Liver (tissue), 9 donors: ENCODE results near the gene NCS1. TPM values are rescaled to one million over a fixed set of nuclear protein-coding genes. Genes with fewer than 3 reads are reported as not detected.

ENCODE experiments used
- DNase-seq: peaks from one replicate; pipeline ENCODE4 v3.0.0-alpha.2; 2017; ENCODE audit warnings: low spot score
- H3K27ac ChIP-seq, 2 donors: one replicate each; pipeline ENCODE4 v1.7.0; 2013; ENCODE audit warnings: inconsistent platforms in 2 of 2, low read length in 2 of 2, control low read depth in 1 of 2, low read depth in 1 of 2, mild to moderate bottlenecking in 1 of 2
- H3K27me3 ChIP-seq, 4 donors: one replicate each; pipeline versions ENCODE4 v1.6.1 to v1.7.0; 2013; ENCODE audit warnings: low read length in 3 of 4, inconsistent platforms in 1 of 4, mild to moderate bottlenecking in 1 of 4, moderate library complexity in 1 of 4; ENCODE audit not compliant: control insufficient read depth in 4 of 4, insufficient read depth in 4 of 4
- H3K36me3 ChIP-seq, 4 donors: one replicate each; pipeline versions ENCODE4 v1.6.1 to v1.7.0; 2013; ENCODE audit warnings: low read length in 3 of 4, mild to moderate bottlenecking in 3 of 4, low read depth in 1 of 4, moderate library complexity in 1 of 4; ENCODE audit not compliant: control insufficient read depth in 4 of 4, insufficient read depth in 3 of 4
- H3K4me1 ChIP-seq, 4 donors: one replicate each; pipeline versions ENCODE4 v1.6.1 to v1.7.0; 2013; ENCODE audit warnings: low read length in 3 of 4, mild to moderate bottlenecking in 3 of 4, moderate library complexity in 1 of 4; ENCODE audit not compliant: control insufficient read depth in 4 of 4, insufficient read depth in 4 of 4
- H3K4me3 ChIP-seq, 3 donors: one replicate each; pipeline versions ENCODE4 v1.6.1 to v1.7.0; 2013; ENCODE audit warnings: low read length in 3 of 3, control low read depth in 1 of 3, low read depth in 1 of 3, mild to moderate bottlenecking in 1 of 3
- H3K9ac ChIP-seq, 2 donors: one replicate each; pipeline ENCODE4 v1.7.0; 2013; ENCODE audit warnings: low read length in 2 of 2, mild to moderate bottlenecking in 2 of 2, moderate library complexity in 2 of 2, control low read depth in 1 of 2, low read depth in 1 of 2
- H3K9me3 ChIP-seq, 4 donors: one replicate each; pipeline versions ENCODE4 v1.6.1 to v1.7.0; 2013; ENCODE audit warnings: low read length in 3 of 4; ENCODE audit not compliant: control insufficient read depth in 4 of 4
- EGR1 ChIP-seq, 2 donors: IDR thresholded peaks; 2 replicates each; pipeline ENCODE4 v1.6.1; 2016 to 2018; ENCODE audit warnings: antibody characterized with exemption in 2 of 2, low read depth in 2 of 2
- FOXA1 ChIP-seq: IDR thresholded peaks from 2 replicates; pipeline ENCODE4 v1.6.1; 2016; ENCODE audit warnings: antibody characterized with exemption
- FOXA2 ChIP-seq: IDR thresholded peaks from 2 replicates; pipeline ENCODE4 v1.6.1; 2016; ENCODE audit warnings: antibody characterized with exemption
- HNF4A ChIP-seq, 2 donors: conservative IDR thresholded peaks; 2 replicates each; pipeline ENCODE4 v1.6.1; 2016; ENCODE audit warnings: antibody characterized with exemption in 2 of 2, mild to moderate bottlenecking in 2 of 2
- JUND ChIP-seq, 2 donors: IDR thresholded peaks; 2 replicates each; pipeline ENCODE4 v1.6.1; 2016; ENCODE audit warnings: antibody characterized with exemption in 2 of 2
- RAD21 ChIP-seq, 2 donors: IDR thresholded peaks; 2 replicates each; pipeline ENCODE4 v1.6.1; 2016; ENCODE audit warnings: antibody characterized with exemption in 2 of 2, mild to moderate bottlenecking in 2 of 2
- RXRA ChIP-seq, 2 donors: IDR thresholded peaks; 2 replicates each; pipeline ENCODE4 v1.6.1; 2017 to 2018; ENCODE audit warnings: antibody characterized with exemption in 2 of 2, mild to moderate bottlenecking in 1 of 2
- SP1 ChIP-seq: IDR thresholded peaks from 2 replicates; pipeline ENCODE4 v1.6.1; 2018; ENCODE audit warnings: antibody characterized with exemption, mild to moderate bottlenecking
- TAF1 ChIP-seq: conservative IDR thresholded peaks from 2 replicates; pipeline ENCODE4 v1.6.1; 2016; ENCODE audit warnings: antibody characterized with exemption, mild to moderate bottlenecking
- YY1 ChIP-seq: IDR thresholded peaks from 2 replicates; pipeline ENCODE4 v1.6.1; 2016; ENCODE audit warnings: antibody characterized with exemption, mild to moderate bottlenecking
- WGBS: extraction: QIAGEN DNeasy Blood & Tissue Kit; methylation state at CpG from one replicate; pipeline ENCODE4 v1.1.7; 2013; 5-methylcytosine and 5-hydroxymethylcytosine counted together
- polyA plus RNA-seq, 2 donors: library from polyadenylated mRNA; stranded (reverse) in 1 of 2; unstranded in 1 of 2; fragments of 200-250 nt in 1 of 2; fragments of >200 nt in 1 of 2; fragmentation: Nextera tagmentation in 1 of 2; extraction: Ambion mirVana in 1 of 2; gene quantifications; one replicate each; pipeline versions ENCODE4 v1.2.1 to v1.2.3, GENCODE V29; 2013 to 2015
- total RNA-seq, 2 donors: library from RNA; depleted of rRNA; stranded (reverse); fragments of >200 nt; gene quantifications; one replicate each; pipeline ENCODE4 v1.2.3, GENCODE V29; 2014
- TF ChIP-seq, protein P1 (sequence below): IDR thresholded peaks from 2 replicates; pipeline ENCODE4 v1.6.1; 2016; ENCODE audit warnings: antibody characterized with exemption
- TF ChIP-seq, protein P2 (sequence below): IDR thresholded peaks from 2 replicates; pipeline ENCODE4 v1.6.1; 2016; ENCODE audit warnings: antibody characterized with exemption
- TF ChIP-seq, protein P3 (sequence below): IDR thresholded peaks from 2 replicates; pipeline ENCODE4 v1.6.1; 2016; ENCODE audit warnings: antibody characterized with exemption, mild to moderate bottlenecking
- TF ChIP-seq, protein P4 (sequence below): fragments of 150-350 bp; IDR thresholded peaks from 2 replicates; pipeline ENCODE4 v1.5.1; 2017; ENCODE audit warnings: improper control_type of control experiment, low read depth, low read length; ENCODE audit not compliant: missing input control
- TF ChIP-seq, protein P5 (sequence below): IDR thresholded peaks from 2 replicates; pipeline ENCODE4 v1.6.1; 2016; ENCODE audit warnings: antibody characterized with exemption
- donor health status: healthy.
- donor health status: healthy.
- donor health status: healthy.
- donor health status: healthy.
- donor health status: healthy.

The NCS1 gene
- total and polyA plus RNA-seq, 4 donors, result 0.35 to 2.5 (median 1.2) TPM

DNA sequence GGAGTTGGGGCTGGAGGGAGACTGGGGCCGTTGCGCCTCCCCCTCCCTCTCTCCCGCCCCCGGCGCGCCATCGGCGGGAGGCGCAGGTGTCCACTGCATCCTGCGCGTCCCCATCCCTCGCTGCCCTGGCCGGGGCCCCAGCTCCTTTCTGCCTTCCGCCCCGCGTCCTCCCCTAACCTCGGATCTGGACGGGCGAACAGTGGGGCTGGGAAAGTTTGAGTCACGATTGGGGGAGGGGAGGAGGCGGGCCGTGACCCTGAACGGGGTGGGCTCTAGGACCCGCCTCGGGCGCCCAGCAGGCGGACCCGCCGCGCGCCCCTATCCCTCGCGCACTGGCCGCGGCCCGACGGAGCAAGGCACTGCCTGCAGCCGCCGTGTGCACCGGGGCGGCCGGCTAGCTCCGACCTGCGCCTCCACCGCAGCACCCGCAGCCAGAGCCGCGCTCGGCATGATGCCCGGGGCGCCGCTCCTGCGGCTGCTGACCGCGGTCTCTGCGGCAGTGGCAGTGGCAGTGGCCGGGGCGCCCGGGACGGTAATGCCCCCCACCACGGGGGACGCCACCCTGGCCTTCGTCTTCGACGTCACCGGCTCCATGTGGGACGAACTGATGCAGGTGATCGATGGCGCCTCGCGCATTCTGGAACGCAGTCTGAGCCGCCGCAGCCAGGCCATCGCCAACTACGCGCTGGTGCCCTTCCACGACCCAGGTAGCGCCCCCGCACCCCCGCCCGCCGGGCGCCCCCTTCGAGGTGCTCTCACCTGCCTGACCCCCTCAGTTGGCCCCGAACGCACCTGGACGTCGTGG is 93.4 kb downstream of the NCS1 start, which contains the start of gene HMCN2:
Gene HMCN2, plus strand, starts transcription at position 330 of the 805 bp plus-strand sequence. Its CDS starts 119 bp downstream, at position 449.
- peaks cover 0 to 2% (median 0%) of the 10 kb centered on the region in 4 donors for H3K27me3 ChIP-seq
- peak; percentile 64 to 84 for TF ChIP-seq JUND (IDR thresholded peaks at IDR 0.05)
- no peak for TF ChIP-seq SP1
- peak in 1 of 2 donors; percentile 31 for TF ChIP-seq RXRA (IDR thresholded peaks at IDR 0.05)
- TF ChIP-seq YY1, result no peak
- TF ChIP-seq, protein P1, sequence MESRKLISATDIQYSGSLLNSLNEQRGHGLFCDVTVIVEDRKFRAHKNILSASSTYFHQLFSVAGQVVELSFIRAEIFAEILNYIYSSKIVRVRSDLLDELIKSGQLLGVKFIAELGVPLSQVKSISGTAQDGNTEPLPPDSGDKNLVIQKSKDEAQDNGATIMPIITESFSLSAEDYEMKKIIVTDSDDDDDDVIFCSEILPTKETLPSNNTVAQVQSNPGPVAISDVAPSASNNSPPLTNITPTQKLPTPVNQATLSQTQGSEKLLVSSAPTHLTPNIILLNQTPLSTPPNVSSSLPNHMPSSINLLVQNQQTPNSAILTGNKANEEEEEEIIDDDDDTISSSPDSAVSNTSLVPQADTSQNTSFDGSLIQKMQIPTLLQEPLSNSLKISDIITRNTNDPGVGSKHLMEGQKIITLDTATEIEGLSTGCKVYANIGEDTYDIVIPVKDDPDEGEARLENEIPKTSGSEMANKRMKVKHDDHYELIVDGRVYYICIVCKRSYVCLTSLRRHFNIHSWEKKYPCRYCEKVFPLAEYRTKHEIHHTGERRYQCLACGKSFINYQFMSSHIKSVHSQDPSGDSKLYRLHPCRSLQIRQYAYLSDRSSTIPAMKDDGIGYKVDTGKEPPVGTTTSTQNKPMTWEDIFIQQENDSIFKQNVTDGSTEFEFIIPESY, result no peak
- TF ChIP-seq RAD21 (IDR thresholded peaks at IDR 0.05), result no peak
- no peak for TF ChIP-seq EGR1 (IDR thresholded peaks at IDR 0.05; ENCODE audit: low read depth in 2 of 2)
- TF ChIP-seq, protein P2, sequence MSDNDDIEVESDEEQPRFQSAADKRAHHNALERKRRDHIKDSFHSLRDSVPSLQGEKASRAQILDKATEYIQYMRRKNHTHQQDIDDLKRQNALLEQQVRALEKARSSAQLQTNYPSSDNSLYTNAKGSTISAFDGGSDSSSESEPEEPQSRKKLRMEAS, result no peak
- TF ChIP-seq, protein P3, sequence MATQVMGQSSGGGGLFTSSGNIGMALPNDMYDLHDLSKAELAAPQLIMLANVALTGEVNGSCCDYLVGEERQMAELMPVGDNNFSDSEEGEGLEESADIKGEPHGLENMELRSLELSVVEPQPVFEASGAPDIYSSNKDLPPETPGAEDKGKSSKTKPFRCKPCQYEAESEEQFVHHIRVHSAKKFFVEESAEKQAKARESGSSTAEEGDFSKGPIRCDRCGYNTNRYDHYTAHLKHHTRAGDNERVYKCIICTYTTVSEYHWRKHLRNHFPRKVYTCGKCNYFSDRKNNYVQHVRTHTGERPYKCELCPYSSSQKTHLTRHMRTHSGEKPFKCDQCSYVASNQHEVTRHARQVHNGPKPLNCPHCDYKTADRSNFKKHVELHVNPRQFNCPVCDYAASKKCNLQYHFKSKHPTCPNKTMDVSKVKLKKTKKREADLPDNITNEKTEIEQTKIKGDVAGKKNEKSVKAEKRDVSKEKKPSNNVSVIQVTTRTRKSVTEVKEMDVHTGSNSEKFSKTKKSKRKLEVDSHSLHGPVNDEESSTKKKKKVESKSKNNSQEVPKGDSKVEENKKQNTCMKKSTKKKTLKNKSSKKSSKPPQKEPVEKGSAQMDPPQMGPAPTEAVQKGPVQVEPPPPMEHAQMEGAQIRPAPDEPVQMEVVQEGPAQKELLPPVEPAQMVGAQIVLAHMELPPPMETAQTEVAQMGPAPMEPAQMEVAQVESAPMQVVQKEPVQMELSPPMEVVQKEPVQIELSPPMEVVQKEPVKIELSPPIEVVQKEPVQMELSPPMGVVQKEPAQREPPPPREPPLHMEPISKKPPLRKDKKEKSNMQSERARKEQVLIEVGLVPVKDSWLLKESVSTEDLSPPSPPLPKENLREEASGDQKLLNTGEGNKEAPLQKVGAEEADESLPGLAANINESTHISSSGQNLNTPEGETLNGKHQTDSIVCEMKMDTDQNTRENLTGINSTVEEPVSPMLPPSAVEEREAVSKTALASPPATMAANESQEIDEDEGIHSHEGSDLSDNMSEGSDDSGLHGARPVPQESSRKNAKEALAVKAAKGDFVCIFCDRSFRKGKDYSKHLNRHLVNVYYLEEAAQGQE, result no peak
- TF ChIP-seq TAF1, result no peak
- TF ChIP-seq, protein P4, sequence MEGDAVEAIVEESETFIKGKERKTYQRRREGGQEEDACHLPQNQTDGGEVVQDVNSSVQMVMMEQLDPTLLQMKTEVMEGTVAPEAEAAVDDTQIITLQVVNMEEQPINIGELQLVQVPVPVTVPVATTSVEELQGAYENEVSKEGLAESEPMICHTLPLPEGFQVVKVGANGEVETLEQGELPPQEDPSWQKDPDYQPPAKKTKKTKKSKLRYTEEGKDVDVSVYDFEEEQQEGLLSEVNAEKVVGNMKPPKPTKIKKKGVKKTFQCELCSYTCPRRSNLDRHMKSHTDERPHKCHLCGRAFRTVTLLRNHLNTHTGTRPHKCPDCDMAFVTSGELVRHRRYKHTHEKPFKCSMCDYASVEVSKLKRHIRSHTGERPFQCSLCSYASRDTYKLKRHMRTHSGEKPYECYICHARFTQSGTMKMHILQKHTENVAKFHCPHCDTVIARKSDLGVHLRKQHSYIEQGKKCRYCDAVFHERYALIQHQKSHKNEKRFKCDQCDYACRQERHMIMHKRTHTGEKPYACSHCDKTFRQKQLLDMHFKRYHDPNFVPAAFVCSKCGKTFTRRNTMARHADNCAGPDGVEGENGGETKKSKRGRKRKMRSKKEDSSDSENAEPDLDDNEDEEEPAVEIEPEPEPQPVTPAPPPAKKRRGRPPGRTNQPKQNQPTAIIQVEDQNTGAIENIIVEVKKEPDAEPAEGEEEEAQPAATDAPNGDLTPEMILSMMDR, result no peak
- TF ChIP-seq FOXA2, result no peak
- TF ChIP-seq HNF4A (conservative IDR thresholded peaks at IDR 0.05), result no peak
- TF ChIP-seq, protein P5, sequence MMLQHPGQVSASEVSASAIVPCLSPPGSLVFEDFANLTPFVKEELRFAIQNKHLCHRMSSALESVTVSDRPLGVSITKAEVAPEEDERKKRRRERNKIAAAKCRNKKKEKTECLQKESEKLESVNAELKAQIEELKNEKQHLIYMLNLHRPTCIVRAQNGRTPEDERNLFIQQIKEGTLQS, result peak; percentile 52
- TF ChIP-seq FOXA1, result no peak
- H3K36me3 ChIP-seq, result no peaks in the 10 kb centered on the region
- H3K9ac ChIP-seq, result no peak within 1 kb of the TSS
- DNase-seq, result no peak
- no peak within 1 kb of the TSS for H3K27ac ChIP-seq
- H3K4me1 ChIP-seq, result peaks cover 18 to 41% (median 24%) of the 10 kb centered on the region in 4 donors
- 4% methylated on average over 89 of the region's 89 CpGs for WGBS
- H3K9me3 ChIP-seq, result no peaks in the 10 kb centered on the region
- H3K4me3 ChIP-seq, result peak within 1 kb of the TSS in 1 of 3 donors; percentile 37
